OCI-LY1 (cell line): ENCODE results near the gene LGR5.

Experiments used
- H2AFZ ChIP-seq: fragments of 200-600 bp; sonication (generic), shearing (Covaris generic); 2 replicates; pipeline ENCODE4 v1.6.0; 2014; ENCODE audit warnings: antibody characterized with exemption, mild to moderate bottlenecking, low read length
- H3F3A ChIP-seq: fragments of 200-600 bp; sonication (generic), shearing (Covaris generic); 2 replicates; pipeline ENCODE4 v1.6.0; 2014; ENCODE audit warnings: mild to moderate bottlenecking, antibody characterized with exemption, low read length, moderate library complexity; ENCODE audit not compliant: insufficient read depth
- H3K27ac ChIP-seq: fragments of 200-600 bp; sonication (generic); 2 replicates; pipeline ENCODE4 v1.5.1; 2014; ENCODE audit warnings: low read length, mixed run types, mild to moderate bottlenecking, low read depth; ENCODE audit not compliant: poor library complexity, severe bottlenecking
- H3K27me3 ChIP-seq: fragments of 200-600 bp; sonication (generic); 2 replicates; pipeline ENCODE4 v1.6.0; 2014; ENCODE audit warnings: antibody characterized with exemption, mild to moderate bottlenecking, low read length, moderate library complexity; ENCODE audit not compliant: insufficient read depth
- H3K36me3 ChIP-seq: fragments of 200-600 bp; sonication (generic); 2 replicates; pipeline ENCODE4 v1.6.1; 2014; ENCODE audit warnings: mild to moderate bottlenecking, antibody characterized with exemption, low read length, moderate library complexity, mixed read lengths; ENCODE audit not compliant: insufficient read depth
- H3K4me1 ChIP-seq: fragments of 200-600 bp; sonication (generic); 2 replicates; pipeline ENCODE4 v1.5.1; 2014; ENCODE audit warnings: mild to moderate bottlenecking, low read length, moderate library complexity; ENCODE audit not compliant: insufficient read depth, severe bottlenecking
- H3K4me2 ChIP-seq: fragments of 200-600 bp; sonication (generic), shearing (Covaris generic); 2 replicates; pipeline ENCODE4 v1.6.1; 2014; ENCODE audit warnings: low read length
- H3K4me3 ChIP-seq: fragments of 200-600 bp; sonication (generic); 2 replicates; pipeline ENCODE4 v1.5.1; 2014; ENCODE audit warnings: low read length, low read depth, mild to moderate bottlenecking, mixed read lengths; ENCODE audit not compliant: poor library complexity, severe bottlenecking
- H3K79me2 ChIP-seq: fragments of 200-600 bp; shearing (Covaris generic); 2 replicates; pipeline ENCODE4 v1.6.1; 2016; ENCODE audit warnings: mixed run types, low read length, mixed read lengths; ENCODE audit not compliant: insufficient read depth
- H3K9ac ChIP-seq: fragments of 200-600 bp; sonication (generic), shearing (Covaris generic); 2 replicates; pipeline ENCODE4 v1.6.1; 2014; ENCODE audit warnings: mild to moderate bottlenecking, low read length, mixed read lengths
- H3K9me2 ChIP-seq: fragments of 200-600 bp; sonication (generic), shearing (Covaris generic); 2 replicates; pipeline ENCODE4 v1.6.1; 2014; ENCODE audit warnings: low read depth, mild to moderate bottlenecking, low read length, mixed read lengths
- H3K9me3 ChIP-seq: fragments of 200-600 bp; shearing (Covaris generic); 2 replicates; pipeline ENCODE4 v1.6.1; 2014; ENCODE audit warnings: low read length, mixed read lengths
- H4K20me1 ChIP-seq: fragments of 200-600 bp; sonication (generic), shearing (Covaris generic); 2 replicates; pipeline ENCODE4 v1.6.0; 2016; ENCODE audit warnings: mild to moderate bottlenecking, low read length; ENCODE audit not compliant: insufficient read depth
- CTCF ChIP-seq: fragments of 200-600 bp; sonication (generic), shearing (Covaris generic); IDR thresholded peaks from 2 replicates; pipeline ENCODE4 v1.5.1; 2017; ENCODE audit warnings: mild to moderate bottlenecking, antibody characterized with exemption, low read length, moderate library complexity, mixed read lengths
- EZH2 ChIP-seq: fragments of 200-600 bp; sonication (generic), shearing (Covaris generic); IDR thresholded peaks from 2 replicates; pipeline ENCODE4 v1.8.0; 2017; ENCODE audit warnings: borderline replicate concordance, mixed run types, mild to moderate bottlenecking, antibody characterized with exemption, low read length, moderate library complexity, mixed read lengths

The LGR5 gene

DNA sequence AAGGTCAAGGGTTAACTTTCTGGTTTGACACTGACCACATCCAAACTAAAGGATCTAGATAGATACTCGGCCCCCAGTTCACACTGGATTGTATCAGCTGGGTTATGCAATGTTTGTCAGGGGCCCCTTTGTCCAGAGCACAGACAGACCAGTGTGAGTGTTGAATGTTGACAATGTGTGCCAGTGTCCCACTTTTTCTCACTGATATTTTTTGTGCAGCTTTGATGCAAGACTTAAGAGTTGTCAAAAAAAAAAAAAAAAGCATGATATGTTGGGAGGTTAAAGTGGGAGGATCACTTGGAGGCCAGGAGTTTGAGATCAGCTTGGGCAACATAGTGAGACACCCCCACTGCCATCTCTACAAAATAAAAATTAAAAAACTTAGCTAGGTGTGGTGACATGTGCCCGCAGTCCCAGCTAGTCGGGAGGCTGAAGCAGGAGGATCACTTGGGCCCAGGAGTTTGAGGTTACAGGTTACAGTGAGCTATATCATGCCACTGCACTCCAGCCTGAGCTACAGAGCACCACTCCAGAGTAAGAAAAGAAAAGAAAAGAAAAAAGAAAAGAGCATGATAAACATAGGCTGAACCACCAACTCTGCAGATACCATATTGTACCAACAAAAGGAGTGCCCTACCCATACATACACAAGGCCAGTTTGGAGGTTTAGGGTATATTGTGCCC, 97.5 kb downstream of the LGR5 start:
- Histone ChIP-seq H4K20me1 (no peaks in the 10 kb centered on the region), H3F3A (no peaks in the 10 kb centered on the region), H3K27ac (no peak overlapping the region), H3K9ac (no peak overlapping the region), H3K9me3 (no peaks in the 10 kb centered on the region), H2AFZ (no peak overlapping the region), H3K4me1 (no peaks in the 10 kb centered on the region), H3K9me2 (no peaks in the 10 kb centered on the region), H3K36me3 (no peaks in the 10 kb centered on the region), H3K79me2 (no peaks in the 10 kb centered on the region), H3K4me2 (no peak overlapping the region), H3K4me3 (no peak overlapping the region), H3K27me3 (no peaks in the 10 kb centered on the region)
- TF ChIP-seq EZH2: no peak
- TF ChIP-seq CTCF: no peak

GRCh38 chr12:71538807-71539206, 99.2 kb downstream of the LGR5 start:
- Histone ChIP-seq H3K36me3 (no peaks in the 10 kb centered on the region), H2AFZ (no peak overlapping the region), H3K4me1 (no peaks in the 10 kb centered on the region), H3K27ac (no peak overlapping the region), H3K4me2 (no peak overlapping the region), H3K9me3 (no peaks in the 10 kb centered on the region), H3K79me2 (no peaks in the 10 kb centered on the region), H3K9me2 (no peaks in the 10 kb centered on the region), H4K20me1 (no peaks in the 10 kb centered on the region), H3F3A (no peaks in the 10 kb centered on the region), H3K9ac (no peak overlapping the region), H3K4me3 (no peak overlapping the region), H3K27me3 (no peaks in the 10 kb centered on the region)
- TF ChIP-seq CTCF (no peak), EZH2 (no peak)

DNA sequence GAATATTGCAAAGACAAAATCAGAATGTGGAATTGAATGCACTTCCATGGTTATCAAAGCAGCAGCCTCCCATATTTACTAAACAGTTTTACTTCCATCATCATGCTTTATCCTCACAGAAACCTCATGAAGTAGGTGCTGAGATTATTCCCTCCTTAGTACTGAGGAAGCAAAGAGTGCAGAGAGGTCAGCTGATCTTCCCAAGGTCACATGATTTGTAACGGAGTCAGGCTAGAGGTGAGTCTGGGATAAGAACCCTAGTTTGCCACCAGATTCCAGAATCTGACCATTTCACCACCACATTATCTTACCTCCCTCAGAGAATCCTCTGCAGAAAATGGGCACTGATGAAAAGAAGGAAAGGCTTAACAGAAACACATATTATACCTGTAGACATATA, 102.0 kb downstream of the LGR5 start:
- no peak overlapping the region for H3K9ac ChIP-seq
- no peaks in the 10 kb centered on the region for H4K20me1 ChIP-seq
- H3K4me2 ChIP-seq: no peak overlapping the region
- no peaks in the 10 kb centered on the region for H3K27me3 ChIP-seq
- H3F3A ChIP-seq: no peaks in the 10 kb centered on the region
- H3K9me3 ChIP-seq: no peaks in the 10 kb centered on the region
- H3K4me3 ChIP-seq: no peak overlapping the region
- no peaks in the 10 kb centered on the region for H3K36me3 ChIP-seq
- no peaks in the 10 kb centered on the region for H3K9me2 ChIP-seq
- H3K79me2 ChIP-seq: no peaks in the 10 kb centered on the region
- H3K4me1 ChIP-seq: no peaks in the 10 kb centered on the region
- H2AFZ ChIP-seq: no peak overlapping the region
- no peak overlapping the region for H3K27ac ChIP-seq
- no peak for TF ChIP-seq CTCF
- TF ChIP-seq EZH2: no peak
